GM12872 (cell line): Measurements from ENCODE around the gene SHCBP1L.

Experiments used
- TF ChIP-seq, protein P1 (sequence below): IDR thresholded peaks from 3 replicates; pipeline ENCODE4 v1.5.1; 2011; ENCODE audit warnings: low read depth, mild to moderate bottlenecking, low read length, moderate library complexity; ENCODE audit not compliant: insufficient read depth

The SHCBP1L gene

DNA sequence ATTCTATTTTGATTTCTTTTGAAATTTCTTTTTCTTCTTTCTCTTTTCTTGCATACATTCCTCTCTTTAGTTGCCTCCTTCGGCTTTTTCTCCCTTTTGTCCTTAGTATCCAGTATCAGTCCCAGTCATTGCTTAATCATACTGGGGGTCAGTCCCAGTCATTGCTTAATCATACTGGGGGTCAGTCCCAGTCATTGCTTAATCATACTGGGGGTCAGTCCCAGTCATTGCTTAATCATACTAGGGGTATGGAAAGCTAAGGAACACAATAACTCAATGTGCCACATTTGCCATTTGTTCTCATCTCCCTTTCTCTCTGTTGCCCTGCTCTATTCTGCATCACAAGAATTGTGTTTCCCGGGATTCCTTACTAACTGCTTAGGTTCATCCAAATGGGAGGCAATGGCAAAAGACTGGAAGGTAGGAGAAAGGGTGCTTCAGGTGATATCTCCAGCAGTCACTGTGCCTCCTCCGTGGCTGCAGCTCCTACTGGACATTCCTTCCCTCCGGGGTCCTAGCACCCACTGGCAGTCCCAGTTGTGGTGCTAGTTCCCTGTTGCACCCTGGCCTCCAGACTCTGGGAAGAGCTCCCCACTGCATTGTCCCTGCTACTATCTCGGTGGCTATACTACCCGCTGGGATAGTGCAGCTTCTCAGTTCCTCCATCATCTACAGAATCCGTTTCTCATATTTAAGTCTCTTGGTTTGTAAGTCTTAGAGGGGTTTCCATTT is 37.6 kb upstream of the SHCBP1L start:
- TF ChIP-seq, protein P1, sequence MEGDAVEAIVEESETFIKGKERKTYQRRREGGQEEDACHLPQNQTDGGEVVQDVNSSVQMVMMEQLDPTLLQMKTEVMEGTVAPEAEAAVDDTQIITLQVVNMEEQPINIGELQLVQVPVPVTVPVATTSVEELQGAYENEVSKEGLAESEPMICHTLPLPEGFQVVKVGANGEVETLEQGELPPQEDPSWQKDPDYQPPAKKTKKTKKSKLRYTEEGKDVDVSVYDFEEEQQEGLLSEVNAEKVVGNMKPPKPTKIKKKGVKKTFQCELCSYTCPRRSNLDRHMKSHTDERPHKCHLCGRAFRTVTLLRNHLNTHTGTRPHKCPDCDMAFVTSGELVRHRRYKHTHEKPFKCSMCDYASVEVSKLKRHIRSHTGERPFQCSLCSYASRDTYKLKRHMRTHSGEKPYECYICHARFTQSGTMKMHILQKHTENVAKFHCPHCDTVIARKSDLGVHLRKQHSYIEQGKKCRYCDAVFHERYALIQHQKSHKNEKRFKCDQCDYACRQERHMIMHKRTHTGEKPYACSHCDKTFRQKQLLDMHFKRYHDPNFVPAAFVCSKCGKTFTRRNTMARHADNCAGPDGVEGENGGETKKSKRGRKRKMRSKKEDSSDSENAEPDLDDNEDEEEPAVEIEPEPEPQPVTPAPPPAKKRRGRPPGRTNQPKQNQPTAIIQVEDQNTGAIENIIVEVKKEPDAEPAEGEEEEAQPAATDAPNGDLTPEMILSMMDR = no peak

DNA sequence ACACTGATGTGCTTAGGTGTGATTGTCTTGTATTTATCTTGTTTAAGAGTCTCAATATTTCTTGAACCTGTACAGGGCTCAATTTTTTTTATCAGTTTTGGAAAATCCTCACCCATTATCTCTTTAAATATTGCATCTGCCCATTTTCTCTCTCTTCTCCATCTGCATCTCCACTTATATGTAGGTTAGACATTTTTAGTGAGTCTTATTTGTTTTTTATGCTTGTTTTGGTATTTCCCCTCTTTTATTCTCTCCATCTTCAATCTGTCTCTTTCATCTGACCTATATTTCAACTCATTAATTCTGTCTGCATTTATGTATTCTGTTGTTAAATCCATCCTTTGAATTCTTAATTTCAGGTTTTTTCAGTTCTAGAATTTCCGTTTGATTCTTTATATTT is 32.9 kb upstream of the SHCBP1L start:
- TF ChIP-seq, protein P1 = no peak

DNA sequence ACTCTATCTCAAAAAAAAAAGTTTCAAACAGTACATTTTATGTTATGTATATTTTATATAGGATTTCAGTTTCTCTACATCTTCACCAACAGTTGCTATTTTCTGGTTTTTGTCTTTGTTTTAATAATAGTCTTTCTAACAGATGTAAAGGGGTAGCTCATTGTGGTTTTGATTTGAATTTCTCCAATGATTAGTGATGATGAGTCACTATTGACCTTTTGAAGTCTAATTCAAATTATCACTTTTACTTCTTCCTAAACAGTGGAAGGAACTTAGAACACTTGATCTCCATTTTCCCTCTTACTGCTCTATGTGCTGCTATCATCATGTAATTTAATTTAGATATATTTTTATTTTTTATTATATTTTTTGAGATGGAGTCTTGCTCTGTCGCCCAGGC is 31.7 kb upstream of the SHCBP1L start:
- TF ChIP-seq, protein P1 = no peak

DNA sequence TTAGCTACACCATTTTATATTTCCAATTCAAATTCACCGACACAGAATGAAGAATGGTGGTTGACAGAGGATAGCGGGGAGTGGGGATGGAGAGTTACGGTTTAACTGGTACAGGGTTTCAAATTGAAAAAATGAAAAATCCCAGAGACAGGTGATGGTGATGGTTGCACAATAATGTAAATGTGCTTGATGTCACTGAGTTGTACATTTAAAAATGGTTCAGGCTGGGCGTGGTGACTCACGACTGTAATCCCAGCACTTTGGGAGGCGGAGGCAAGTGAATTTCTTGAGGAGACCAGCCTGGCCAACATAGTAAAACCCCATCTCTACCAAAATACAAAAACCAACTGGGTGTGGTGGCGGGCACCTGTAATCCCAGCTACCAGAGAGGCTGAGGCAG is 31.2 kb upstream of the SHCBP1L start:
- TF ChIP-seq, protein P1 = no peak

DNA sequence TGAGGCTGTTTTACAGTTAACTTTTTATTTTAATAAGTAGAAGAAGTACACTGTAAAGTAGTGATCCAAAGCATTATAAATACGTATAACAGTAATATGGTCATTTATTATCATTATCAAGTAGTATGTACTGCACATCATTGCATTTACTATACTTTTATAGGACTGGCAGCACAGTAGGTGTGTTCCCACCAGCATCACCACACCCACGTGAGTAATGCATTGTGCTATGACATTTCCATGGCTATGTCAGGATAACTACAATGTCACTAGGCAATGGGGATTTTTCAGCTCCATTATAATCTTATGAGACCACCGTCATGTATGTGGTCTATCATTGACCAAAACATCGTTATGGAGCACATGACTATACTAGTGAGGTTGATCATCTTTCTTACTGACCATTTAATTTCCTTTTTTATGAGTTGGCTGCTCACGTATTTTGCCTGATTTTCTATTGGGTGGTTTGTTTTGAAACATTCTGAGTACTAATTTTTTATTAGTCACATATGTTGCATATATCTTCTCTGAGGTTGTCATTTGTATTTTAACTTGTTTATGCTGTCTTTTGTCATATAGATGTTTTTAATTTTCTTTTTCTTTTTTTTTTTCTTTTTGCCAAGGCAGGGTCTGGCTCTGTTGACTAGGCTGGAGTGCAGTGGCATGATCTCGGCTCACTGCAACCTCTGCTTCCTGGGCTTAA is 25.3 kb upstream of the SHCBP1L start:
- TF ChIP-seq, protein P1 = no peak

DNA sequence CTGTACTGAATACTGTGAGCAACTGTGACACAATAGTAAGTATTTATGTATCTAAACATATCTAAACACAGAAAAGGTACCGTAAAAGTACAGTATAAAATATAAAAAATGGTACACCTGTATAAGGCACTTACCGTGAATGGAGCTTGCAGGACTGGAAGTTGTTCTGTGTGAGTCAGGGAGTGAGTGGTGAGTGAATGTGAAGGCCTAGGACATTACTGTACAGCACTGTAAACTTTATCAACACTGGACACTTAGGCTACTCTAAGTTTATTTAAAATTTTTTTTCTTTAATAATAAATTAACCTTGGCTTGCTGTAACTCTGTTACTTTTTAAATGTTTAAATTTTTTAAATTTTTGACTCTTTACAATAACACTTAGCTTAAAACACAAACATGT is 24.5 kb upstream of the SHCBP1L start:
- TF ChIP-seq, protein P1 = no peak

DNA sequence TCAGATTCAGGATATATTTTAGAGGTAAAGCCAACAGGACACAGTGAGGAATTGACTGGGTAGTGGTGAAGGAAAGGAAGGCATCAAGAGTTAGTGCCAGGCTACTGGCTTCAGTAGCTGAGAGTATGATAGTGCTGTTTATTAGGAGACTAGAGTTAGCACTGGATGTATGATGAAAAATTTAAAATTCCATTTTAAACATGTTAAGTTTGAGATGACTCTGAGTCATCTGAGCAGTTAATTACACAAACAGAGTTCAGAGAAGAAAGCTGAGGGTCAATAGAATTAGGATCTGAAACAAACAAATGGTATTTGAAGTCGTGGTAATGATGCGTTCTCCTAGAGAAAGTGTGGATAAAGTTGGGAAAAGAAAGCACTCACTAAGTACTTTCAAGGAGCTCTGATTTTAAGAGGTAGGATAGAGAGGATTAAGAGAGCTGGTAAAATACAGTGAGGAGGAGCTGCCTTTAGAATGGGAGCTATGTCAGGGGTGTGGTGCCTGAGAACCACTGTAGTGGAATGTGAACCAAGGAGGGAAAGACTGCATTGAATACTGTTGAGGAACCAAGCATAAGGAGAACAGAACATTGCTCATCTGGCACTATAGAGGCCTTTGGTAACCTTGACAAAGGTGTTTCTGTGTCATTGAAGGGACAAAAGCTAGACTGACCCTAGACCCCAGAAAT is 21.7 kb upstream of the SHCBP1L start:
- TF ChIP-seq, protein P1 = no peak
